ENCODE results near the gene UPK1A.
A peak's percentile ranks its signal among the peaks of the same experiment; 100 is the strongest.

Gene UPK1A

DNA sequence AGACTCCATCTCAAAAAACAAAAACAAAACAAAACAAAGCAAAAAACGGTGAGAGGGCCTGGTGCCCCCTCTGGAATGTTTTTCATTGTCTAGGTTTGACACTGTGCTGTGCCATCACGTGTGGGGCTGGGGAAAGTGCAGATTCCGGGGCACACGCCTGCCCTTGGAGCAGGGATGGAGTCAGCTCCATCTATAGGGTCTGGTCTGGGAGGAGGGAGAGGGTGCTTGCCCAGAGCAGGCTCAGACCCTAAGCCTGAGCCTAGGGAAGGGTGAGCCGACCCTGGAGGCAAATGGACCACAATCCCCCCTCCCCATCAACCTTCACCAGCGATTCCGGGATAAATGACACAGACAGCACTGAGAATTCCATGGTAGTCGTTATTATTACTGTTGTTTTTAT lies 27.1 kb downstream of the UPK1A start:
- DNase-seq: no peak

- DNase-seq: peak; percentile 82
Observed at GRCh38 chr19:35693835-35694599, 27.7 kb downstream of the UPK1A start.

- DNase-seq: no peak
Observed at GRCh38 chr19:35695895-35696422, 29.6 kb downstream of the UPK1A start.

- no peak for DNase-seq
Observed at GRCh38 chr19:35696835-35697234, 30.5 kb downstream of the UPK1A start.

DNA sequence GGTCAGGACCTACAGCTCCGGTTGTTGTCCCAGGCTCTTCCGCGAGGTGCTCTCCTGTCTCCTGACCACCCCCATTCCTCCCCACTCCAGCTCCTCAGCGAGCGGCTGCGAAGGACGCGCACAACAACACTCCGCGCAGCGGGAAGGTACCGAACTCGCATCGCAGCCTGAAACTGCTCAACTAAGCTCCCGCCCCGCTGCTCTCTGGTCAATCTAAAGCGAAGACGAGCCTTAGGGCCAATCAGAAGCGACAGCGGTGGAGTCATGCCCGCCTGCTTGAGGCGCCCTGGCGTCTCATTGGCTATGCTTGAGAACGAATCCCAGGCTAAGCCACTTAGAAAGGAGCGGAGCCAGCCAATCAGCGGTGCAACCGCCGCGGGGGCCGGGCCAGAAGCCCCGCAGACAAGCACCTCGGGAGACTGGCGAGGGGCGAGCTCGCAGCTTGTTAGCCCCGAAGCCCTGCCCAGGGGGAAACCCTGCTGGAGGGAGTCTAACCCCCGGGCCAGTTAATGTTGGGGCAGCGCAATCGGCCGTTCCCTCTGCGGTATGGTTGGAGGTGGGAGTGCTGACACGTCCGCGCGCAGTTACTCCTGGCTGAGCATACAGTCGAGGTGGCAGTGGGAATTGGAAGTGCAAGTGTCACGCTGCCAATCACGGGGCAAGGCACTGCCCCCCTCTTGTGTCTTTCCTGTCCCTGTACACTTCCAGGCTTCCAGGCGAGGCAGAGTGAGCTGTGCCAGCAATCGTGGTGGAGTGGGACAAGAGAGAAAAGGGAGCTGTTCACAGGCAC lies 36.1 kb downstream of the UPK1A start:
- DNase-seq: peak; percentile 96

GRCh38 chr19:35703343-35703742 lies 37.0 kb downstream of the UPK1A start:
- DNase-seq: no peak

GRCh38 chr19:35704218-35704617 lies 37.9 kb downstream of the UPK1A start, which contains the start of gene ZBTB32:
ZBTB32 (plus strand) TSS chr19:35704558; CDS start chr19:35714627, 10,069 bp downstream.
- DNase-seq: no peak

DNA sequence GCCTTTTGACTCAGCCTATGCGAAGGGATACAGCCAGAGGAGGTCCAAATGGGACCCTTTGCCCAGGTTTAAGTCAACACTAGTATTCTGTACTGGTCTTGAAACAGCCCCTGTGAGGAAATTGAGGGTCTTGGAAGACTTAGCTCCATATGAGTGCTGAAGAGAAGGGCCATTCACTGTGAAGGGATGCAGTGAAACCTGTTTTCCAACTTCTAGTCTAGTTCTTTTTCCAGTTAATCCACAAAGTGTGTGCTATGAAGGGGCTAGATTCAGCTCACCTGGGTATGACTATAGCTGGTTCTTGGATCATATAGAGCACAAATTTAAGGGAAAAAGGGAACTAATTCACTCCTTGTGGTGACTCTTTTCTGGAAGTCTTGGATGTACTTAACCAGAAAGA lies 42.1 kb downstream of the UPK1A start:
- no peak for DNase-seq

DNA sequence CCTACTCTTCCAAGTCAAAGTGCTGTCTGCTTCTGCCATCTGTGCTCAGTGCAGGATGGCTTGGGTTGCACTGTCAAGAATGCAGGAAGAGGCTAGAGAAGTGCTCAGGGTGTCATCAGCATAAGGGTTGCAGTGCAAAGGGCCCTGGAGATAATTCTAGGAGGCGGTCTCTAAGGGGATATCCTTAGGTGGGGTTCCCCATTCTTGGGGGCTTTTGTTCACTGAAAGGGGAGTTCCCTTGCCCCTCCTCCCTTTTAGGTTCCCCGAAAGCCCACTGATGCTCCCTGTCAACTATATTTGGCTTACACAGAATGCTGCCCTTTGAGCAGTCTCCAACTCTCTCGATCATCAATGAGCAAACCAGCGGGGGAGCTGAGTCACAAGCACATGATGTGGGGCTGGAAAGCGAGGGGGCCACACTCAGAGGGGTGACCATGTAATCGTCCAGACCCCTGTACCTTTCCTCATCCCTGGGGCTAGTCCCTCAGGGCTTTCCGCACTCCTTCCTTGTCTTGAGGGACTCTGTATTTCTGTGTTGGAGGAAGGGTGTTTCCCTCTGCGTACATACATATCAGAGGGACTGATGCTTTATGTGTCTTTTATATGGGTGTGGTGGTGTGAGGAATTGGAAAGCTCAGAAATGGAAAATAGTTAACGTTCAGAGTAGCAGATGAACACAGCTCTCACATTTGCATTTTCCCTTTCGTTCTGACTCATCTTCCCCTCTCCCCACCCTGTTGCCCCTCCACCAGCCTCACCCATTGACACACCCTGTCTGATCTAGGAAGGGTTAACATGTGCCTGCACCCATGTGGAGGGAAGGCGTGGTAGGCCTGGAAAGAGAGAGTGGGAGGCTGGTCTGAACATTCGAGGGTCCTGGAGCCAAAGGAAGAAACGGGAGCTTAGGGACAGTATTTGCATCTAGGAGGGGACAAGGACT lies 44.7 kb downstream of the UPK1A start:
- no peak for DNase-seq

DNA sequence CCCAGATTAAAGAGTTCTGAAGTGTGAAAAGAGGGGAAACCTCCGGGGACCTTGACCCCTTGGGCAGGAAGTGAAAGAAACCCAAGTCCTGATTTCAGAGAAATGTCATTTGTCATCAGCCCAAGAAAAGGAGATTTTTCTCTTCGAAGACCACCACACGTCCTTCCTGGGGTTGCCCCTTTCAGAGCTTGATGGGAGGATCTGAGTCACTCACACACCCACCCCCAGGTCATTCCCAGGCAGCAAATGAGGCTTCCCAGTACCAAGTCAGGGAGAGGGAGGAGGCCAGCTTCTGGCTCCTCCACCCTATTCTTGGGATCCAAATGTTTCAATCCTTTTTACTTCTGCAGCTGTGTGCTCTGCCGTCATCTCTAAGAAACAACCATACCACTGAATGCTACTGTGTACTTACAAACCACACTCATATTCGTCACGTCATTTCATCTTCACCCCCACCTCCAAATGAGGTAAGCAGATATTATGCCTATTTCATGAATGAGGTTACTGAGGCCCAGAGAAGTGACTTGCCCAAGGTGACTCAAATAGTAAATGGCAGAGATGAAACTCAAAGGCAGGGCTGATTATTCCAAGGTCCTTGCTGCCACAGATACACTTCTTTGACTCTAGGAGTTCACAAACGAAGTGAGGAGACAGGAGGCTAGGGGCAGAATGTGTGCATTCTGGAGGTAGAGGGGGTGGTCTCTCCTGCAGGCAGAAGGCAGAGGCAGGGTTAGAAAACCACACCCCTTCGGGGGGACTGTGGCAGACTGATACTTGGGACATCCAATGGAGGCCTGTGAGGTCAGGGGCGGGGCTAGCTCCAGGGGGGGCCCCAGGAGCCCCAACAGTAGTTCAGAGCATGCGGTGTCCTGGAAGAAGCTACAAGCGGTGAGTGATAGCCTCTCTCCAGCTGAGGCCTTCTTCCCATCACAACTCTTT lies 46.5 kb downstream of the UPK1A start:
- DNase-seq: no peak

DNA sequence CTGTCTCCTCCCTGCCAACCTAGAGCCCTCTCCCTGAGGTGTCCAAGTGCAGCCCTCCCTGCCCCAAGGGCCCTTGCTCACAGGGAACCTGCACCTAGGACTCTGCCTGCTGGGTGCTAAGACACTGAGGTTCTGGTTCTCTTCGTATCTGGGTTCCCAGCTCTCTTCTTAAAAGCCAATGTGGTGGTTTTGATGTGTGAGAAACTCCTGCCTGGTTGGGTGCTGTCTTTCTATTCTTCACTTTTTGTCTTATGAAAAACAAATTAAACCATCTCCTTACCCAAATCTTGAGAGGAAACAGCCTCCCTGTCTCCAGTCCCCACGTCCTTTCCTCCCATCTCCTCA lies 47.2 kb downstream of the UPK1A start:
- DNase-seq: no peak

- no peak for DNase-seq
Observed at GRCh38 chr19:35713904-35714495, 47.7 kb downstream of the UPK1A start.

DNA sequence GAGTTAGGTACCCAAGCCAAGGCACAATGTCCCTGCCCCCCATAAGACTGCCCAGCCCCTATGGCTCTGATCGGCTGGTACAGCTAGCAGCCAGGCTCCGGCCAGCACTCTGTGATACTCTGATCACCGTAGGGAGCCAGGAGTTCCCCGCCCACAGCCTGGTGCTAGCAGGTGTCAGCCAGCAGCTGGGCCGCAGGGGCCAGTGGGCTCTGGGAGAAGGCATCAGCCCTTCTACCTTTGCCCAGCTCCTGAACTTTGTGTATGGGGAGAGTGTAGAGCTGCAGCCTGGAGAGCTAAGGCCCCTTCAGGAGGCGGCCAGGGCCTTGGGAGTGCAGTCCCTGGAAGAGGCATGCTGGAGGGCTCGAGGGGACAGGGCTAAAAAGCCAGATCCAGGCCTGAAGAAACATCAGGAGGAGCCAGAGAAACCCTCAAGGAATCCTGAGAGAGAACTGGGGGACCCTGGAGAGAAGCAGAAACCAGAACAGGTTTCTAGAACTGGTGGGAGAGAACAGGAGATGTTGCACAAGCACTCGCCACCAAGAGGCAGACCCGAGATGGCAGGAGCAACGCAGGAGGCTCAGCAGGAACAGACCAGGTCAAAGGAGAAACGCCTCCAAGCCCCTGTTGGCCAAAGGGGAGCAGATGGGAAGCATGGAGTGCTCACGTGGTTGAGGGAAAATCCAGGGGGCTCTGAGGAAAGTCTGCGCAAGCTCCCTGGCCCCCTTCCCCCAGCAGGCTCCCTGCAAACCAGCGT lies 48.5 kb downstream of the UPK1A start:
- no peak for DNase-seq

- no peak for DNase-seq
Observed at GRCh38 chr19:35715355-35715809, 49.1 kb downstream of the UPK1A start.

DNA sequence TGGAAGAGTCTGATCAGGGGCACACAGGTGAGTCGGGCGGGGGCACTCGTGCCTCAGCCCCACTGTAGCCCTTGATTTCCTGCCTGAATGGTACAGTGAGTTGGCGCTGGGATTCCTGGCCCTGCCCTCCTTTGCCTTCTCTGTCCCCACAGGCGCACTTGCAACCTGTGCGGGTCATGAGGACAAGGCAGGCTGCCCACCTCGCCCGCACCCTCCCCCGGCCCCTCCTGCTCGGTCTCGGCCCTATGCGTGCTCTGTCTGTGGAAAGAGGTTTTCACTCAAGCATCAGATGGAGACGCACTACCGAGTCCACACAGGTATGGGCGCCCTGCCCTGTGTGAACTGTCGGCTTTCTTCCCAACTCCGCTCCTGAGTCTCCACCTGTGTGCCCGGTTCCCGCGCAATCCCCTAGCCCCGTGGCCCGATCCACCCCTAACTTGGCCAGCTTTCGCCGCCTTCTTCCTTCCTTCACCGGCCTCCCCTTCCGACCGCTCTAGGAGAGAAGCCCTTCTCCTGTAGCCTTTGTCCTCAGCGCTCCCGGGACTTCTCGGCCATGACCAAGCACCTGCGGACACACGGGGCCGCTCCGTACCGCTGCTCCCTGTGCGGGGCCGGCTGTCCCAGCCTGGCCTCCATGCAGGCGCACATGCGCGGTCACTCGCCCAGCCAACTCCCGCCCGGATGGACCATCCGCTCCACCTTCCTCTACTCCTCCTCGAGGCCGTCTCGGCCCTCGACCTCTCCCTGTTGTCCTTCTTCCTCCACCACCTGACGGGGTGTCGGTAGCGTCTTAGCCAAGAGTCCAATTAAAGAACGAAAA lies 49.9 kb downstream of the UPK1A start:
- DNase-seq: no peak

DNA sequence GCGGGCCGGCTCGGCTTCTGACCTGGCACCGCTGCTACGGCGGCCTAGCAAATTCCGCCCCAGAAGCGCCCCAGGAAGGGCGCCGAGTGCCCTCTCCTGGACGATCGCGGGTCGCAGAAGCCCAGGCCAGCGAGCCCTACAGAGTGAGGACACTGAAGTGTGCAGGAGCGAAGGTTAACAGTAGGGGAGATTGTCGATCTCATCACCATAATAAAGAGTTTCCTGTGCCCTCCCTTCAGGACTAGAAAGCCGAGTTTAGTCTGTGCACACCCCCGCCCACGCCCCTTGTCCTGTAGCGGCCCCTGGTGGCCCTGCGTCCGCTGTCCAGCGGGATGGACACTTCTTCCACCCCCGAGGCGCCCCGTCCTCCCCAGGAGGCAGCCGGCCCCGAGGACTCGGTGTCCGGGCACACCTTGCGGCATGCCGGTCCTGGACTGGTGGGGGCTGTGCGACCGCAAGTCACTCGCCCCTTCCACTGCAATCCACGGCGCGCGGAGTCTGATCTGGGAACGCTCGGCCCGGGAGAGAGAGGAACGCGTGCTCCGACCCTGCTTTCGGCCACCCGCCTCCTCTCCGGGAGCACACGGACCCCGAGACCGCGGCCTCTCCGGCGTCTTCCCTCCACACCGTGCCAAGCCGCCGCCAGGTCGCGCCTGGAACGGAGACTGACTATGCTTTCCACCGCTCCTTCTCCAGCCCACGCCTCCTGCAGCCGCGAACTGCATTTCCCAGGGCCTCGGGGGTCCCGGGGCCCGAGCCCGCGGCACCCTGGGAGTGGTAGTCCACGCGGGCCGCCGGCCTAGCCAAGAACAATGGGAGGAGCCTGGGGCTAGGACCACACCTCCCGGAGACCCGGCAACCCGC lies 50.7 kb downstream of the UPK1A start:
- DNase-seq: peak; percentile 37

DNA sequence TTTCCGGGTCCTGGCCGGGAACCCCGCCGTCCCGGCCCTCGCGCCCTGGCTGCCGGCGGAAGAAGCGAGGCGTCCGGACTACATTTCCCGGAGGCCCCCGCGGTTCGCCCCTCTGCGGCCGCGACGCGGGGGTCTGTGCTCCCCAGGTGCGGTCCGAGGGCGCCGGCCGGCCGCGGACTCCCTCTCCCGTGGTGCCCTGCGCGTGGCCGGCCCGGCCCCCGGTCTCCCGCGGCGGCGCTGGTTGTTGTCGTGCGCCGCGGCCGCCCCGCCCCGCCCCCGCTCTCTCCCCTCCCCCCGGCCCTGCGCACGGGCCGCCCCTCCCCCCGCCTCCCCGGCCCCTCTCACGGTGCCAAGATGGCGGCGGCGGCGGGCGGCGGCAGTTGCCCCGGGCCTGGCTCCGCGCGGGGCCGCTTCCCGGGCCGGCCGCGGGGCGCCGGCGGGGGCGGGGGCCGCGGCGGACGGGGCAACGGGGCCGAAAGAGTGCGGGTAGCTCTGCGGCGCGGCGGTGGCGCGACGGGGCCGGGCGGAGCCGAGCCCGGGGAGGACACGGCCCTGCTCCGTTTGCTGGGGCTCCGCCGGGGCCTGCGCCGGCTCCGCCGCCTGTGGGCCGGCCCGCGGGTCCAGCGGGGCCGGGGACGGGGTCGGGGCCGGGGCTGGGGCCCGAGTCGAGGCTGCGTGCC lies 51.5 kb downstream of the UPK1A start, which contains the start of gene KMT2B:
Gene KMT2B (plus strand): TSS at position 339 of the 680 bp plus-strand sequence. CDS start 16 bp downstream, at position 355.
- DNase-seq: peak; percentile 89

Measured in NCI-H1092 (cell line).